ENCODE results near the gene LCN1. TPM values are rescaled to one million over a fixed set of nuclear protein-coding genes. Genes with fewer than 3 reads are reported as not detected.

The LCN1 gene
- total RNA-seq, 1 donor, result not detected

- Histone ChIP-seq H3K27me3 (ENCODE audit: insufficient read depth, low read length) (peaks cover 11% of the 10 kb centered on the region), H3K9me3 (ENCODE audit: low read depth, low read length) (no peaks in the 10 kb centered on the region), H3K4me1 (ENCODE audit: insufficient read depth, low read length) (peaks cover 8% of the 10 kb centered on the region), H3K4me3 (ENCODE audit: low read length) (no peak overlapping the region)
Observed at GRCh38 chr9:135485385-135485784, 35.9 kb upstream of the LCN1 start.

DNA sequence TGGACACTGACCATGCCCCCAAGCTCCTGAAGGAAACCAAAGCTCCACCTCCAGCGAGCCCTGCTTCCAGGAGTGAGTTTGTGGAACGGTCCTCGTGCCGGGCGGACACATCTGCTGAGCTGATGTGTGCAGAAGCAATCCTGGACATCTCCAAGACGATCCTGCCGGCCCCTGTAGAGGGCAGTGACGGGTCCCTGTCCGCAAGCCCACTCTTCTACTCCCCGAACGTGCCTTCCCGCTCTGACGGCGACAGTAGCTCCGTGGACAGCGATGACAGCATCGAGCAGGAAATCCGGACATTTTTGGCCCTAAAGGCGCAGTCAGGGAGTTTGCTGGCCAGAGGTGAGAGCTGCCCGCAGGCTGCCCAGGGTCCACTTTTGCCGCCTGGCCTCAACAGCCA is 35.4 kb upstream of the LCN1 start:
- Histone ChIP-seq H3K4me3 (ENCODE audit: low read length) (no peak overlapping the region), H3K9me3 (ENCODE audit: low read depth, low read length) (no peaks in the 10 kb centered on the region), H3K4me1 (ENCODE audit: insufficient read depth, low read length) (peaks cover 4% of the 10 kb centered on the region), H3K27me3 (ENCODE audit: insufficient read depth, low read length) (peaks cover 9% of the 10 kb centered on the region)

- Histone ChIP-seq H3K9me3 (ENCODE audit: low read depth, low read length) (no peaks in the 10 kb centered on the region), H3K4me3 (ENCODE audit: low read length) (no peak overlapping the region), H3K27me3 (ENCODE audit: insufficient read depth, low read length) (peaks cover 6% of the 10 kb centered on the region), H3K4me1 (ENCODE audit: insufficient read depth, low read length) (no peaks in the 10 kb centered on the region)
Observed at GRCh38 chr9:135486267-135487065, 34.8 kb upstream of the LCN1 start.

GRCh38 chr9:135487281-135488012 is 33.8 kb upstream of the LCN1 start:
- H3K27me3 ChIP-seq (ENCODE audit: insufficient read depth, low read length), result no peaks in the 10 kb centered on the region
- H3K4me3 ChIP-seq (ENCODE audit: low read length), result no peak overlapping the region
- H3K4me1 ChIP-seq (ENCODE audit: insufficient read depth, low read length), result no peaks in the 10 kb centered on the region
- H3K9me3 ChIP-seq (ENCODE audit: low read depth, low read length), result no peaks in the 10 kb centered on the region

DNA sequence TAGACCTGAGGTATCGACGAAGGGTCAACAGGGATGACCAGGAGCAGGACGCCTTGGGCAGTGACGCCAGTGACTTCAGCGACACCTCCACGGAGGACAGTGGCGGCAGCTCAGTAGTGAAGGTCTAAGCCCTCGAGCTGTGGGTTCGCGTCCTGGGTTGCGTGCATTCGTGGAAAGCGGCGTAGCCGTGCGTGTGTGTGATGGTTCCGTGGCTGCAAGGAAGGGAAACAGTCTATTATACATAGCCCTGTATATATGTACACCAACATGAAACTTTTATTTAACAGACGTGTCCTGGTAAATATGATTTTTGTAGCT is 33.3 kb upstream of the LCN1 start:
- Histone ChIP-seq H3K4me1 (ENCODE audit: insufficient read depth, low read length) (no peaks in the 10 kb centered on the region), H3K27me3 (ENCODE audit: insufficient read depth, low read length) (no peaks in the 10 kb centered on the region), H3K9me3 (ENCODE audit: low read depth, low read length) (no peaks in the 10 kb centered on the region), H3K4me3 (ENCODE audit: low read length) (no peak overlapping the region)

- Histone ChIP-seq H3K4me1 (ENCODE audit: insufficient read depth, low read length) (no peaks in the 10 kb centered on the region), H3K9me3 (ENCODE audit: low read depth, low read length) (no peaks in the 10 kb centered on the region), H3K27me3 (ENCODE audit: insufficient read depth, low read length) (no peaks in the 10 kb centered on the region), H3K4me3 (ENCODE audit: low read length) (no peak overlapping the region)
Observed at GRCh38 chr9:135488527-135488926, 32.7 kb upstream of the LCN1 start.

GRCh38 chr9:135489188-135489906 is 31.9 kb upstream of the LCN1 start:
- Histone ChIP-seq H3K4me1 (ENCODE audit: insufficient read depth, low read length) (no peaks in the 10 kb centered on the region), H3K4me3 (ENCODE audit: low read length) (no peak overlapping the region), H3K27me3 (ENCODE audit: insufficient read depth, low read length) (no peaks in the 10 kb centered on the region), H3K9me3 (ENCODE audit: low read depth, low read length) (no peaks in the 10 kb centered on the region)

DNA sequence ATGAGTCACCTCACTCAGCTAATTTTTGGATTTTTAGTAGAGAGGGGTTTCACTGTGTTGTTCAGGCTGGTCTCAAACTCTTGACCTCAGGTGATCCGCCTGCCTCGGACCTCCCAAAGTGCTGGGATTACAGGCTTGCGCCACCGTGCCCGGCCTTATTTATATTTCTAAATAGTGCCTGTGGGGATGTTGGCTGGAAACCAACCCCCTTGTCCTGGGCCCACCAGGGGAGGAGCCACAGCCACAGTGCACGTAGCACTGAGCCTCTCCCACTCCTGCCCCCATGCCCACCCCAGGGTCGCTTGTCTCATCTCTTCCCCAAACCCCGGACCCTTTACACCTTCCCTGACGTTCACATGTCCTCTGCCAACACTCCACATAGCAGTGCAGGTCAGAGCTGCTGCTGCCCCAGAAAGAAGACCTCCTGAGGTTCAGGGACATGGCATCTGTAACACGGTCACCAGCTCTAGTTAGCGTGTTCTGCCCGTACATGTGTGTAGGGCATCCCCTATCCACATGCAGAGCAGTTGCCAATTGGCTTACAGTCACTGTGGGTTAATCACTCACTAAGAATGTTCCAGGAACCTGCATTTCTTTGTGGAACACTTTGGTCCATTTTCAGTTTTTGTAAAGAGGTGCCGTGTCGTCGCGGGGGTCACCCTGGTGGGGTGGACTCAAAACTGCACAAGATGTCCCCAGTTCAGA is 30.9 kb upstream of the LCN1 start:
- no peak overlapping the region for H3K4me3 ChIP-seq (ENCODE audit: low read length)
- no peaks in the 10 kb centered on the region for H3K4me1 ChIP-seq (ENCODE audit: insufficient read depth, low read length)
- H3K9me3 ChIP-seq (ENCODE audit: low read depth, low read length), result no peaks in the 10 kb centered on the region
- no peaks in the 10 kb centered on the region for H3K27me3 ChIP-seq (ENCODE audit: insufficient read depth, low read length)

DNA sequence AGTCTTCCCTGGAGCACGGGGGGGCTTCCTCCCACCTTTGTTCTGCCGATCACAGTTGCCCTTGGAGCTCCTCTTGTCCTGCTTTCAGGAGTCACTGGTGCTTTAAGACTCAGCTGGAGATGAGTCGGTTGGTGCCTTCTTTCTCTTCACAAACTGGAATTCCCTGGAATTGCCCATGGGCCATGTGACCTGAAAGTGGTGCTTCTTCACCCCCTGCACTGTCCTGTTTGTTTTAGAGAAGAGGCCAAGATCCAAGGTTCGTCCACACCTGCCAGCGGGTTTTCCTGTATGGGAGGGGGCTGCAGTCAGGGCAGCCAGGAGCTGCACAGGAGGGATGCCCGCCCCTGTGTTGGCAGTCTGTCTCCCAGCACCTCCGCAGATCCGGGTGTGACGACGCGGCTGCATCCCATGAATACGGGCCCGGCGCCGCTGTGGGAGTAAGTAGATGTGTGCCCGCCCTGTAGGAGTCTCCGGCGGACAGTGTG is 30.2 kb upstream of the LCN1 start:
- no peaks in the 10 kb centered on the region for H3K9me3 ChIP-seq (ENCODE audit: low read depth, low read length)
- H3K27me3 ChIP-seq (ENCODE audit: insufficient read depth, low read length), result no peaks in the 10 kb centered on the region
- H3K4me1 ChIP-seq (ENCODE audit: insufficient read depth, low read length), result no peaks in the 10 kb centered on the region
- no peak overlapping the region for H3K4me3 ChIP-seq (ENCODE audit: low read length)

- Histone ChIP-seq H3K4me1 (ENCODE audit: insufficient read depth, low read length) (no peaks in the 10 kb centered on the region), H3K9me3 (ENCODE audit: low read depth, low read length) (no peaks in the 10 kb centered on the region), H3K4me3 (ENCODE audit: low read length) (no peak overlapping the region), H3K27me3 (ENCODE audit: insufficient read depth, low read length) (no peaks in the 10 kb centered on the region)
Observed at GRCh38 chr9:135491764-135492163, 29.5 kb upstream of the LCN1 start.

GRCh38 chr9:135492886-135493669 is 28.2 kb upstream of the LCN1 start:
- no peaks in the 10 kb centered on the region for H3K4me1 ChIP-seq (ENCODE audit: insufficient read depth, low read length)
- H3K9me3 ChIP-seq (ENCODE audit: low read depth, low read length), result no peaks in the 10 kb centered on the region
- no peak overlapping the region for H3K4me3 ChIP-seq (ENCODE audit: low read length)
- no peaks in the 10 kb centered on the region for H3K27me3 ChIP-seq (ENCODE audit: insufficient read depth, low read length)

DNA sequence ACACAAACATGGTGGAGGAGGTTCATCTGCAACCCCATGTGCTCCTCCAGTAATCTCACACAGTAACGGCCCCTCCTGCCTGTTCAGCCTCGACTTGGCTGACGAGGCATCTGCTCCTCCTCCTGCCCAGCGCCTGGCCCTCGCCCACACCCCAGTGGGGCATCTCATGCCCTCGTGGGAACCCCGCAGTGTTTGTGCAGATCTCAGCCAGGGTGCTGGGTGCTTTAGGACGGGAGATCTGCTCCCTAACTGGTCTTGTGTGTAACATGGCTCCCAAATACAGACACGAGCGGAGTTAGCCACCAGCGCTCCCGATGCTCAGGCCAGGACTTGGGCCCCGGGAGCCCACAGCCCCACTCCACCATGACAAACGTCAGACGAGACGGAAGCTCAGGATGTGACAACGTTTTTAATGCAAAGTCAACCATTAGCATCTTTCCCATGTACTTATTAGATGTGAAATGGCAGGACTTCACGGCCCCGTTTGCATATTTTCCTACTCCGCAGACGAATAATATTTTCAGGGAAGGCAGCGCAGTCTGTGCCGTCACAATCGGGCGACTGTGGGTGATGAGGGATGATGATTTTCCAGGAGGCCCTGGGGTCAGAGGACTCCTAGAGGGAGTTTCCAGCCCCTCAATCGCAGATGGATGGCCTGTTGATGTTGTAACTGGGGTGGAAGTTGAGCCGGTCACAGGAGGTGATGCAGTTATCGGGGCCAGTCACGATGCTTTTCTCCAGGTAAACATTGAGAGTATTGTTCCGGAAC is 26.3 kb upstream of the LCN1 start:
- no peaks in the 10 kb centered on the region for H3K27me3 ChIP-seq (ENCODE audit: insufficient read depth, low read length)
- H3K9me3 ChIP-seq (ENCODE audit: low read depth, low read length), result no peaks in the 10 kb centered on the region
- peaks cover 9% of the 10 kb centered on the region for H3K4me1 ChIP-seq (ENCODE audit: insufficient read depth, low read length)
- no peak overlapping the region for H3K4me3 ChIP-seq (ENCODE audit: low read length)

DNA sequence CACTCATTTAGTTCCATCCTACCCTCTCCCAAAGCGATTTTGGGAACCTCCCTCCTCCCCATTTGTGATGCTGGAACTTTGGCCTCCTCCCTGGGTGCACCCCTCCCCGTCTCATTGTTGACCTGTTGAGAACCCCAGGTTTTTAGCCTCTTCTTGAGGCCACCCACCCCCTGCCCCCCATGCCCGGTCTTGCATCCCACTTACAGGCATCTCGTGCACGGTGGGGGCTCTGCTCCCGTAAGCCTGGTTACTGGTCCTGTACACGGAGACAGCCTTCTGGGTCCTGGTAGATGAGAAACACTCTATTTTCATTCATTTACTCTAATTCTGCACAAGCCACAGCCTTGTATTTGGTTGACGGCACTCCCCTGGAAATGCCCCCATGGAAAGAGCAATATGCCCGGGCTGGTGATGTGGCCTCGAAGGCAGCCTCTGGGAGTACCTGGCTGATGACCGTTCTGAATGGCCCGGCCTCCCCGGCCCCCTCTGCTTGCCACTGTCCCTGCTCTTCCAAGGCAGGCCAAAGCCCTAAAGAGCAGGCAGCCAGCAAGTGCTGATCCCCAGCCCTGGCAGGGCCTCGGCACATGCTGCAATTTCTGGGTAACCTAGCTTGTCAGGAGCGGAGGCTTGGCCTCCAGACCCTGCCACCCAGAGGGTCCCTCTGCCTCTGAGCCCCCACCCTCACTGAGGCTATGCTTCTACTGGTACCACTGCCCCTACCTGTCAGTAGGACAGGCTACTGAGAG is 22.7 kb upstream of the LCN1 start:
- Histone ChIP-seq H3K4me3 (ENCODE audit: low read length) (no peak overlapping the region), H3K9me3 (ENCODE audit: low read depth, low read length) (no peaks in the 10 kb centered on the region), H3K4me1 (ENCODE audit: insufficient read depth, low read length) (peaks cover 26% of the 10 kb centered on the region), H3K27me3 (ENCODE audit: insufficient read depth, low read length) (no peaks in the 10 kb centered on the region)

Measured in mononuclear cell (primary cell).